SK-N-SH (cell line): ENCODE data around the gene GJD3. TPM values are rescaled to one million over a fixed set of nuclear protein-coding genes. Genes with fewer than 3 reads are reported as not detected.
"Not testable (repeated sequence)": the region's sequence is repeated elsewhere in the genome, so short reads cannot be mapped to it uniquely, and the experiment has no call there.

Experiments used
- CTCF ChIA-PET: fragments of 300-600, 350-600 bp; formaldehyde crosslinking; extraction: SDS; loops from one replicate; lab custom pipeline; 2021; lab: Yijun Ruan, JAX
- POLR2A ChIA-PET: fragments of 350-600 bp; sonication (Branson Sonifier 250); formaldehyde crosslinking; extraction: SDS; loops from one replicate; lab custom pipeline; 2020; ENCODE audit warnings: antibody characterized with exemption, inconsistent platforms; lab: Yijun Ruan, JAX
- DNase-seq: peaks from one replicate; pipeline ENCODE4 v3.0.0; 2012
- H2AFZ ChIP-seq: fragments of 200-600 bp; sonication (generic); 2 replicates; pipeline ENCODE4 v1.8.1; 2016; ENCODE audit warnings: antibody characterized with exemption, mild to moderate bottlenecking, low read depth
- H3F3A ChIP-seq: fragments of 200-600 bp; sonication (generic); replicated peaks from 2 replicates; pipeline ENCODE3; 2016; ENCODE audit warnings: antibody characterized with exemption, mild to moderate bottlenecking; ENCODE audit not compliant: insufficient read depth
- H3K27ac ChIP-seq, 2 experiments: fragments of 200-500 bp in 1 of 2; fragments of 200-600 bp in 1 of 2; sonication (Bioruptor generic) in 1 of 2; sonication (generic), shearing (Covaris generic) in 1 of 2; 2 replicates each; pipeline versions ENCODE4 v1.5.1 to v1.6.1; 2014 to 2016; ENCODE audit warnings: low read depth in 2 of 2, inconsistent platforms in 1 of 2, low read length in 1 of 2, mild to moderate bottlenecking in 1 of 2, mixed read lengths in 1 of 2
- H3K27me3 ChIP-seq: fragments of 200-600 bp; sonication (generic), shearing (Covaris generic); 2 replicates; pipeline ENCODE4 v1.6.1; 2016; ENCODE audit warnings: mixed run types; ENCODE audit not compliant: insufficient read depth
- H3K36me3 ChIP-seq, 2 experiments: fragments of 200-500 bp in 1 of 2; fragments of 200-600 bp in 1 of 2; sonication (Bioruptor generic) in 1 of 2; sonication (generic) in 1 of 2; replicated peaks in 1 of 2; 2 replicates each; pipeline versions ENCODE3 to v1.5.1; 2014 to 2016; ENCODE audit warnings: low read length in 1 of 2, mild to moderate bottlenecking in 1 of 2; ENCODE audit not compliant: insufficient read depth in 2 of 2, control insufficient read depth in 1 of 2
- H3K4me1 ChIP-seq, 2 experiments: fragments of 200-500 bp in 1 of 2; fragments of 200-600 bp in 1 of 2; sonication (Bioruptor generic) in 1 of 2; sonication (generic), shearing (Covaris generic) in 1 of 2; 2 replicates each; pipeline versions ENCODE4 v1.5.1 to v1.6.1; 2014 to 2016; ENCODE audit warnings: low read depth in 1 of 2, low read length in 1 of 2, mixed run types in 1 of 2; ENCODE audit not compliant: insufficient read depth in 2 of 2, control insufficient read depth in 1 of 2
- H3K4me2 ChIP-seq: fragments of 200-600 bp; sonication (generic), shearing (Covaris generic); 2 replicates; pipeline ENCODE4 v1.6.1; 2017; ENCODE audit warnings: mixed run types
- H3K4me3 ChIP-seq, 2 experiments: fragments of 200-500 bp in 1 of 2; fragments of 200-600 bp in 1 of 2; sonication (Bioruptor generic) in 1 of 2; sonication (generic), shearing (Covaris generic) in 1 of 2; 2 replicates each; pipeline versions ENCODE4 v1.5.1 to v1.8.1; 2014 to 2016; ENCODE audit warnings: low read depth in 2 of 2, inconsistent platforms in 1 of 2, low read length in 1 of 2, mild to moderate bottlenecking in 1 of 2, mixed read lengths in 1 of 2, moderate library complexity in 1 of 2
- H3K79me2 ChIP-seq: fragments of 200-600 bp; sonication (generic); 2 replicates; pipeline ENCODE4 v1.8.1; 2017; ENCODE audit warnings: mild to moderate bottlenecking; ENCODE audit not compliant: insufficient read depth
- H3K9ac ChIP-seq: fragments of 200-600 bp; sonication (generic); 2 replicates; pipeline ENCODE4 v1.6.1; 2017; ENCODE audit warnings: mixed run types
- H3K9me2 ChIP-seq: fragments of 200-600 bp; sonication (generic); 2 replicates; pipeline ENCODE4 v1.6.1; 2017; ENCODE audit warnings: mixed run types
- H3K9me3 ChIP-seq: fragments of 200-600 bp; sonication (generic); 2 replicates; pipeline ENCODE4 v1.6.1; 2017; ENCODE audit warnings: mixed run types, mild to moderate bottlenecking, moderate library complexity
- H4K20me1 ChIP-seq: fragments of 200-600 bp; sonication (generic); 2 replicates; pipeline ENCODE4 v1.6.1; 2017; ENCODE audit warnings: mild to moderate bottlenecking, mixed run types; ENCODE audit not compliant: insufficient read depth
- CHD2 ChIP-seq: fragments of 150-350 bp; IDR thresholded peaks from 2 replicates; pipeline ENCODE4 v1.6.1; 2018; ENCODE audit warnings: low read length; ENCODE audit not compliant: partially characterized antibody
- EP300 ChIP-seq, 2 experiments: IDR thresholded peaks; 2 replicates each; pipeline versions ENCODE4 v1.4.0 to v1.6.1; 2012; ENCODE audit warnings: borderline replicate concordance in 1 of 2, low read depth in 1 of 2, low read length in 1 of 2
- EZH2phosphoT487 ChIP-seq: fragments of 200-600 bp; sonication (generic); IDR thresholded peaks from 2 replicates; pipeline ENCODE4 v1.6.1; 2017; ENCODE audit warnings: low read depth, mixed run types, mild to moderate bottlenecking, antibody characterized with exemption, moderate library complexity, borderline replicate concordance
- FOSL2 ChIP-seq: IDR thresholded peaks from 2 replicates; pipeline ENCODE4 v1.4.0; 2012; ENCODE audit warnings: low read depth, mild to moderate bottlenecking, moderate library complexity, borderline replicate concordance
- FOXJ3 ChIP-seq: sonication (generic); formaldehyde crosslinking; IDR thresholded peaks from 2 replicates; pipeline ENCODE4 v1.5.1; 2020; ENCODE audit warnings: mild to moderate bottlenecking, missing genetic modification reagents
- FOXM1 ChIP-seq: IDR thresholded peaks from 2 replicates; pipeline ENCODE4 v1.4.0; 2012; ENCODE audit warnings: low read depth, mild to moderate bottlenecking
- GABPA ChIP-seq: IDR thresholded peaks from 2 replicates; pipeline ENCODE4 v1.4.0; 2012; ENCODE audit warnings: low read depth, mild to moderate bottlenecking
- GATA2 ChIP-seq: sonication (generic); formaldehyde crosslinking; IDR thresholded peaks from 2 replicates; pipeline ENCODE4 v1.5.0; 2020; ENCODE audit warnings: mild to moderate bottlenecking, missing genetic modification reagents
- JUND ChIP-seq: IDR thresholded peaks from 2 replicates; pipeline ENCODE4 v1.4.0; 2012
- MEF2A ChIP-seq: IDR thresholded peaks from 2 replicates; pipeline ENCODE4 v1.4.0; 2012; ENCODE audit warnings: low read depth, borderline replicate concordance
- NFIC ChIP-seq: IDR thresholded peaks from 2 replicates; pipeline ENCODE4 v1.4.0; 2012; ENCODE audit warnings: borderline replicate concordance
- NRF1 ChIP-seq: IDR thresholded peaks from 2 replicates; pipeline ENCODE4 v1.6.1; 2012; ENCODE audit warnings: low read depth, mild to moderate bottlenecking, low read length
- RAD21 ChIP-seq: IDR thresholded peaks from 2 replicates; pipeline ENCODE4 v1.6.1; 2012; ENCODE audit warnings: mild to moderate bottlenecking, low read length
- RCOR1 ChIP-seq: fragments of 150-350 bp; IDR thresholded peaks from 2 replicates; pipeline ENCODE4 v1.6.1; 2017; ENCODE audit warnings: antibody characterized with exemption, low read length
- RXRA ChIP-seq: IDR thresholded peaks from 2 replicates; pipeline ENCODE4 v1.4.0; 2012; ENCODE audit warnings: low read depth, mild to moderate bottlenecking, borderline replicate concordance
- SIN3A ChIP-seq: IDR thresholded peaks from 2 replicates; pipeline ENCODE4 v1.6.1; 2012; ENCODE audit warnings: low read depth, mild to moderate bottlenecking, low read length, moderate library complexity, borderline replicate concordance
- SMC3 ChIP-seq: IDR thresholded peaks from 2 replicates; pipeline ENCODE4 v1.6.1; 2012; ENCODE audit warnings: low read depth, low read length, improper control_type of control experiment
- TCF12 ChIP-seq: IDR thresholded peaks from 2 replicates; pipeline ENCODE4 v1.4.0; 2012
- WGBS: methylation state at CpG from one replicate; pipeline ENCODE4 v1.1.6; 2017; ENCODE audit warnings: low lambda C conversion rate; 5-methylcytosine and 5-hydroxymethylcytosine counted together
- polyA plus RNA-seq, 3 experiments: library from polyadenylated mRNA; depleted of rRNA; stranded (reverse); fragments of >200 nt; gene quantifications; 2 replicates each; pipeline ENCODE4 v1.2.3, GENCODE V29; 2012
- TF ChIP-seq, protein P1 (sequence below): fragments of 150-350 bp; IDR thresholded peaks from 2 replicates; pipeline ENCODE4 v1.6.1; 2017; ENCODE audit warnings: antibody characterized with exemption, low read length, low read depth, borderline replicate concordance
- TF ChIP-seq, protein P2 (sequence below): IDR thresholded peaks from 2 replicates; pipeline ENCODE4; 2012
- TF ChIP-seq, protein P3 (sequence below): IDR thresholded peaks from 2 replicates; pipeline ENCODE4 v1.4.0; 2012; ENCODE audit warnings: low read depth, borderline replicate concordance
- TF ChIP-seq, protein P4 (sequence below): IDR thresholded peaks from 2 replicates; pipeline ENCODE4 v1.4.0; 2012; ENCODE audit warnings: low read depth

GJD3 gene
- polyA plus RNA-seq, 1 of the 3 experiments (the other 2 are of a cell fraction): not detected

DNA sequence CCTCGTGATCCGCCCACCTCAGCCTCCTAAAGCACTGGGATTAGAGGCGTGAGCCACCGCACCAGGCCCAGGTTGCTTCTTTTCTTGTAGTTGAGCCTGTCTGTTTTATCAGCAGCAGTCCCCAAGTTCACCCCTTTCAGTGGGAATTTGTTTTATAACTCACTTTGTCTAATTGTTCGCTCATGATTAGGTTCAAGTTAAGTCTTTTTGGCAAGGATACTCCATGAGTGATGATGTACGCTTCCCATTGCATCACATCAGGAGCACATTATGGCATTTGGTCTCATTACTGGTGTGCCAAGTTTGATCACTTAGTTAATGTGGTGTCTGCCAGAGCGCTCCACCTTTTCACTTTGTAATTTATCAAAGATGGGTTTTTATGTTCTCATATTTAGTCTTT is 14.4 kb upstream of the GJD3 start:
- no peak overlapping the region for H3K27ac ChIP-seq
- no peak overlapping the region for H2AFZ ChIP-seq
- H3K4me2 ChIP-seq: no peak overlapping the region
- H3K4me3 ChIP-seq: no peak overlapping the region
- ChIA-PET CTCF (no interaction called here), POLR2A (no interaction called here)
- DNase-seq: no peak
- no peak overlapping the region for H3K9ac ChIP-seq
- H3K27me3 ChIP-seq: no peaks in the 10 kb centered on the region
- H3F3A ChIP-seq: no peaks in the 10 kb centered on the region
- no peaks in the 10 kb centered on the region for H3K79me2 ChIP-seq
- no peaks in the 10 kb centered on the region for H3K4me1 ChIP-seq
- WGBS: 86% methylated on average over 7 of the region's 7 CpGs
- no peak for TF ChIP-seq SIN3A
- TF ChIP-seq RAD21: no peak
- no peak for TF ChIP-seq CHD2
- TF ChIP-seq, protein P1, sequence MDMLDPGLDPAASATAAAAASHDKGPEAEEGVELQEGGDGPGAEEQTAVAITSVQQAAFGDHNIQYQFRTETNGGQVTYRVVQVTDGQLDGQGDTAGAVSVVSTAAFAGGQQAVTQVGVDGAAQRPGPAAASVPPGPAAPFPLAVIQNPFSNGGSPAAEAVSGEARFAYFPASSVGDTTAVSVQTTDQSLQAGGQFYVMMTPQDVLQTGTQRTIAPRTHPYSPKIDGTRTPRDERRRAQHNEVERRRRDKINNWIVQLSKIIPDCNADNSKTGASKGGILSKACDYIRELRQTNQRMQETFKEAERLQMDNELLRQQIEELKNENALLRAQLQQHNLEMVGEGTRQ: no peak
- no peak for TF ChIP-seq GABPA
- TF ChIP-seq RCOR1: no peak
- H3K36me3 ChIP-seq: no peaks in the 10 kb centered on the region
- H3K9me2 ChIP-seq: no peaks in the 10 kb centered on the region
- no peaks in the 10 kb centered on the region for H3K9me3 ChIP-seq
- H4K20me1 ChIP-seq: no peaks in the 10 kb centered on the region

DNA sequence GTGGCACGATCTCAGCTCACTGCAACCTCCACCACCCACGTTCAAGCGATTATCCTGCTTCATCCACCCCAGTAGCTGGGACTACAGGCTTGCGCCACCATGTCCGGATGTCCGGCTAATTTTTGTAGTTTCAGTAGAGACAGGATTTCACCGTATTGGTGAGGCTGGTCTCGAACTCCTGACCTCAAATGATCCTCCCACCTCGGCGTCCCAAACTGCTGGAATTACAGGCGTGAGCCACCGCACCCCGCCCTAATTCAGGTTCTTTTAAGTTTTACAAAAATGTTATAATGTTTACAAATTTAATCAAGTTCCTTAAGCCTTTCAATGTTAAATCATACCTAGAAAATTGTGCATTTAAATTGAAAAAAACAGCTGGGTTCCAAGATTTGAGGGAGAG is 13.3 kb upstream of the GJD3 start:
- TF ChIP-seq FOSL2 (no peak), FOXM1 (no peak), GATA2 (CRISPR knock-in tag) (no peak), MEF2A (no peak), TCF12 (no peak), SMC3 (no peak), EZH2phosphoT487 (no peak), RXRA (no peak), NFIC (no peak), EP300 (IDR thresholded peaks at IDR 0.05; ENCODE audit: borderline replicate concordance in 1 of 2, low read depth in 1 of 2, low read length in 1 of 2) (no peak), FOXJ3 (no peak), NRF1 (no peak), CHD2 (no peak), JUND (no peak)
- TF ChIP-seq, protein P2, sequence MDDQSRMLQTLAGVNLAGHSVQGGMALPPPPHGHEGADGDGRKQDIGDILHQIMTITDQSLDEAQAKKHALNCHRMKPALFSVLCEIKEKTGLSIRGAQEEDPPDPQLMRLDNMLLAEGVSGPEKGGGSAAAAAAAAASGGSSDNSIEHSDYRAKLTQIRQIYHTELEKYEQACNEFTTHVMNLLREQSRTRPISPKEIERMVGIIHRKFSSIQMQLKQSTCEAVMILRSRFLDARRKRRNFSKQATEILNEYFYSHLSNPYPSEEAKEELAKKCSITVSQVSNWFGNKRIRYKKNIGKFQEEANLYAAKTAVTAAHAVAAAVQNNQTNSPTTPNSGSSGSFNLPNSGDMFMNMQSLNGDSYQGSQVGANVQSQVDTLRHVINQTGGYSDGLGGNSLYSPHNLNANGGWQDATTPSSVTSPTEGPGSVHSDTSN: no peak
- TF ChIP-seq, protein P3, sequence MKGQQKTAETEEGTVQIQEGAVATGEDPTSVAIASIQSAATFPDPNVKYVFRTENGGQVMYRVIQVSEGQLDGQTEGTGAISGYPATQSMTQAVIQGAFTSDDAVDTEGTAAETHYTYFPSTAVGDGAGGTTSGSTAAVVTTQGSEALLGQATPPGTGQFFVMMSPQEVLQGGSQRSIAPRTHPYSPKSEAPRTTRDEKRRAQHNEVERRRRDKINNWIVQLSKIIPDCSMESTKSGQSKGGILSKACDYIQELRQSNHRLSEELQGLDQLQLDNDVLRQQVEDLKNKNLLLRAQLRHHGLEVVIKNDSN: no peak
- TF ChIP-seq, protein P1: no peak
- TF ChIP-seq, protein P4, sequence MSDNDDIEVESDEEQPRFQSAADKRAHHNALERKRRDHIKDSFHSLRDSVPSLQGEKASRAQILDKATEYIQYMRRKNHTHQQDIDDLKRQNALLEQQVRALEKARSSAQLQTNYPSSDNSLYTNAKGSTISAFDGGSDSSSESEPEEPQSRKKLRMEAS: no peak
- no peak overlapping the region for H3K4me3 ChIP-seq
- H3K27ac ChIP-seq: no peak overlapping the region
- H3K27me3 ChIP-seq: no peaks in the 10 kb centered on the region
- no peaks in the 10 kb centered on the region for H3K79me2 ChIP-seq
- H3K9ac ChIP-seq: no peak overlapping the region
- H3K4me1 ChIP-seq: no peaks in the 10 kb centered on the region
- no peaks in the 10 kb centered on the region for H4K20me1 ChIP-seq
- H3K9me3 ChIP-seq: no peaks in the 10 kb centered on the region
- H3K4me2 ChIP-seq: no peak overlapping the region
- H3K36me3 ChIP-seq: no peaks in the 10 kb centered on the region
- POLR2A ChIA-PET: no interaction called here
- no peak overlapping the region for H2AFZ ChIP-seq
- WGBS: 78% methylated on average over 13 of the region's 13 CpGs
- DNase-seq: no peak
- CTCF ChIA-PET: interaction anchor here (1.1 to 2.0 kb wide), 3 partner anchors 16 to 154 kb away, joined by 3 to 8 read pairs (median 7); no protein-coding TSS in a partner anchor
- H3K9me2 ChIP-seq: no peaks in the 10 kb centered on the region
- H3F3A ChIP-seq: no peaks in the 10 kb centered on the region

DNA sequence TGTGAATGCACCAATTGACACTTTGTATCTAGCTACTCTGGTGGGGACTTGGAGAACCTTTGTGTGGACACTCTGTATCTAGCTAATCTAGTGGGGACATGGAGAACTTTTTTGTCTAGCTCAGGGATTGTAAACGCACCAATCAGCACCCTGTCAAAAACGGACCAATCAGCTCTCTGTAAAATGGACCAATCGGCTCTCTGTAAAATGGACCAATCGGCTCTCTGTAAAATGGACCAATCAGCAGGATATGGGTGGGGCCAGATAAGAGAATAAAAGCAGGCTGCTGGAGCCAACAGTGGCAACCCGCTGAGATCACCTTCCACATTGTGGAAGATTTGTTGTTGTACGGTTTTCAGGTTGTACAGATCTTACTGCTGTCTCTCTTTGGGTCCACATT is 12.0 kb upstream of the GJD3 start:
- H4K20me1 ChIP-seq, H3K36me3 ChIP-seq, H3K9me3 ChIP-seq, H3K9ac ChIP-seq, DNase-seq, H3K27ac ChIP-seq, H3K27me3 ChIP-seq, POLR2A ChIA-PET, H3K4me3 ChIP-seq, H3F3A ChIP-seq, H3K4me2 ChIP-seq, H2AFZ ChIP-seq, H3K79me2 ChIP-seq, H3K9me2 ChIP-seq, H3K4me1 ChIP-seq: not testable (repeated sequence)
- CTCF ChIA-PET: interaction anchor here (0.6 to 2.0 kb wide), 4 partner anchors 14 to 255 kb away, joined by 3 to 8 read pairs (median 5); no protein-coding TSS in a partner anchor
- 81% methylated on average over 5 of the region's 6 CpGs for WGBS
